Activated CD4-positive, alpha-beta T cell treated with anti-CD3 and anti-CD28 coated beads, Interleukin-10, Interleukin-2, amounts not matched to agents 100 ng/mL and 50 ng/mL, durations not matched to agents 16 hours and 8 hours (primary cell): ENCODE data around the gene BCAS3.
"Not testable (repeated sequence)": the region's sequence is repeated elsewhere in the genome, so short reads cannot be mapped to it uniquely, and the experiment has no call there.

Source experiments
- DNase-seq: peaks from one replicate; pipeline ENCODE4 v3.0.0-alpha.2; 2020

Gene BCAS3

GRCh38 chr17:61416540-61417363 lies 739.1 kb downstream of the BCAS3 start:
- peak; percentile 78 for DNase-seq

- DNase-seq = no peak
These were observed 740.8 kb downstream of the BCAS3 start for GRCh38 chr17:61418449-61418848.

GRCh38 chr17:61419496-61420046 lies 741.9 kb downstream of the BCAS3 start:
- no peak for DNase-seq

- DNase-seq = no peak
These were observed 742.4 kb downstream of the BCAS3 start for GRCh38 chr17:61420052-61420451.

- no peak for DNase-seq
These were observed 743.2 kb downstream of the BCAS3 start for GRCh38 chr17:61420745-61421398.

GRCh38 chr17:61421460-61421859 lies 743.8 kb downstream of the BCAS3 start:
- DNase-seq = no peak

- DNase-seq = no peak
These were observed 744.6 kb downstream of the BCAS3 start for GRCh38 chr17:61422116-61422799.

- no peak for DNase-seq
These were observed 745.2 kb downstream of the BCAS3 start for GRCh38 chr17:61422869-61423268.

- DNase-seq = no peak
These were observed 746.5 kb downstream of the BCAS3 start for GRCh38 chr17:61423967-61424649.

- no peak for DNase-seq
These were observed 748.2 kb downstream of the BCAS3 start for GRCh38 chr17:61425682-61426481.

GRCh38 chr17:61426482-61427304 lies 749.0 kb downstream of the BCAS3 start:
- DNase-seq = no peak

- no peak for DNase-seq
These were observed 749.9 kb downstream of the BCAS3 start for GRCh38 chr17:61427567-61427966.

GRCh38 chr17:61429274-61429673 lies 751.6 kb downstream of the BCAS3 start:
- no peak for DNase-seq

- not testable (repeated sequence) for DNase-seq
These were observed 752.2 kb downstream of the BCAS3 start for GRCh38 chr17:61429831-61430230.

- DNase-seq = no peak
These were observed 754.1 kb downstream of the BCAS3 start for GRCh38 chr17:61431594-61432311.

- no peak for DNase-seq
These were observed 758.6 kb downstream of the BCAS3 start for GRCh38 chr17:61436273-61436672.

- no peak for DNase-seq
These were observed 759.5 kb downstream of the BCAS3 start for GRCh38 chr17:61436995-61437704.

- DNase-seq = peak; percentile 71
These were observed 763.0 kb downstream of the BCAS3 start for GRCh38 chr17:61440697-61441096.

GRCh38 chr17:61441507-61441906 lies 763.9 kb downstream of the BCAS3 start:
- not testable (repeated sequence) for DNase-seq
